Activated CD8-positive, alpha-beta memory T cell treated with anti-CD3 and anti-CD28 coated beads, Interleukin-2, amount 50 U/mL, for 1 hour (primary cell): ENCODE measurements around the gene LAMB1.

Experiments
- DNase-seq: peaks from one replicate; pipeline ENCODE4 v3.0.0-alpha.2; 2020; ENCODE audit errors: extremely low read depth

Gene LAMB1

GRCh38 chr7:107877731-107878382, 125.1 kb downstream of the LAMB1 start:
- DNase-seq, result no peak

DNA sequence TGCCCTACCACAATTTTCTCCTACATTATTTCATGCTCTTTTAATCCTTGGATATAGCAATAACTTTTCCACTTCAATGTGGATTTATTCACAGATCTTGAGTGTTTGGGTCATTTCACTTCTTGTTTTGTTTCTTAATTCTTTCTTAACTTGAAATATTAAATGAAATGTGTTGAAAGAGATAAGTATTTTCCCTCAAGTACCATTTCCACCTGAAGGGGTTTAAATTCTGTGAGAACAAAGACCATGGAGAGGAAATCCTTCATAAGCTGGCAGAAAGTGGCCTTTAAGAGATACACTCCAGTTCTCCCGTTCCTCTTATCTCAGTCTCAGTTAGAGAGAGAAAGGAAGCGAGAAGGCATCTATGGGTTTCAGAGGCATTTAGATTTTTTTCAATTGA, 126.0 kb downstream of the LAMB1 start:
- no peak for DNase-seq

DNA sequence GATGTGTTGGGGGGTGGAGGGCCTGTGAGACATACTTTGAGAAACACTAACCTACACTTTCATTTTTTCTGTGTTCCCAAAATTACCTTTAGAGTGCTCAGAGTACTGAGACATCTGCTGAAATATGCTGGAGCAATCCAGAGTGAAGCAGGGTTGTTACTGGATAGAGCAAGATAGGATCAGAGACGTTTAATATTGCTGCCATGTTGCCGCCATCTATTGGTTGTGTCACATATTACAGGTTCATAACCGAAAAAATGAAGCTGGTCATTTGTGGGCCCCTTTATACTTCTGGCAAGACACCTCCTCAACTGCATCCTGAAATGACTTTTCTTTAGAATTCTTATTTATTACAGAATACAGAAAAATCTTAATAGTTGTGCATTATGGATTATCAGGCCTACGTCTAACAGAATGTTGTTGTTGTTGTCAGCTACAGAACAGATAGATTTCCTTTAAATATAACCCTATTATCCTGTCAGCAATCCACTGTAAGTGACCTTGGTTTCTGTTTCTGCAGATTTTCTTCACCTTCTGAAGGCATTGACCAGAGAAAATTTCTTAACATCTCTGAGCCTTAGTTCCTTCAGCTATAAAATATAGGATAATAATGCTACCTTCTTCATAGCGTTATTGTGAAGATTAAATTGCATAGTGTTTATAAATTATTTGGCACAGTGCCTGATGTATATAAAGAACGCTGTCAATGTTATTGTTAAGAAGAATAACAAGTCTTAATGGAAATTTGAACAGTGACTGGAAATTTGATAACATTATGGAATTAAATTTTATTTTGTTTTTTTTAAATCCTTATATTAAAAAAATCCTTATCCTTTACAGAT, 128.1 kb downstream of the LAMB1 start:
- DNase-seq, result no peak

DNA sequence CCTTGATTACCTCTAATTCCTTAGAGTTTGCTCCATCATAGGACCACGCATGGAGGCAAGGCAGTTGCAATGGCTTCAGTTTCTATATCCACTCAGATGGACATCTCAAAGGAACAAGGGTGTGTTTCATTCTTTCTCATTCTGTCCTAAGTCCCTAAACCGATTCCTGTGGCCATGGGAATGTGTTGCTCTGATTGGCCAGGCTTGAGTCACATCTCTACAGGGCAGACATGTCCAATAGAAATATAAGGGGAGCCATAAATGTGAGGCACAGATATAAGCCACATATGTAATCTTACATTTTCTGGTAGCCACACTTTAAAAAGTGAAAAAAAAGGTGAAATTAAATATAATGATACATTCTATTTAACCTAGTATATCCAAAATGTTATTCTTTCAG, 128.8 kb downstream of the LAMB1 start:
- no peak for DNase-seq
